CD1c-positive myeloid dendritic cell (primary cell): ENCODE measurements around the gene ATG13.

Source experiments
- DNase-seq: peaks from one replicate; pipeline ENCODE4 v3.0.0-alpha.2; 2016; ENCODE audit errors: extremely low spot score

The ATG13 gene

DNA sequence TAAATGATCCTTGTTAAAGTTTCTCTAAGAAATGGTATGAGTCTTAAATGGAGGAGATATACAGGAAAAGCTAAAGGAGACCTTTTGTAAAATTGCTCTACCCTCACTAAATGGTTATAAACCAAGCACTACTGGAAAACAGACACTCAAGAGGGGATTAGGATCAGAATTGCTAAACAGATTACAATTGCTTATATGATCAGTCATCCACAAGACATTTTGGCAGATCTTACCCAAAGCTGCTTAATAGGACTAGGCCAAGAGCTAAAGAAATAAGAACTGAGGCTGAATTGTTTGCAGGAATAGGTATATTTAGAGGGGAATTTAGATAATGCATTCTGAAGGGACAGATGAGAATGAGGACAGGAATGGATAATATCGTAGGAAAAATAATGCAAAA lies 9.8 kb upstream of the ATG13 start:
- no peak for DNase-seq

DNA sequence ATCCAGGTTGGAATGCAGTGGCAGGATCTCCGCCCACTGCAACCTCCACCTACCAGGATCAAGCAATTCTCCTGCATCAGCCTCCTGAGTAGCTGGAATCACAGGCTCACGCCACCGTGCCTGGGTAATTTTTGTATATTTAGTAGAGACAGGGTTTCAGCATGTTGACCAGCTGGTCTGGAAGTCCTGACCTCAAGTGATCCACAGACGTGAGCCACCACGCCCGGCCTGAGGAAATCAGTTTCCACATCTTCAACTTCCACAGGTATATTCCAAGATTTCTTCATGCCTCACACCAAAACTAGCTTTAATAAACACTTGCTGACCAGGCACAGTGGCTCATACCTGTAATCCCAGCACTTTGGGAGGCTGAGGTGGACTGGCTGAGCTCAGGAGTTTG lies 8.0 kb upstream of the ATG13 start:
- no peak for DNase-seq

DNA sequence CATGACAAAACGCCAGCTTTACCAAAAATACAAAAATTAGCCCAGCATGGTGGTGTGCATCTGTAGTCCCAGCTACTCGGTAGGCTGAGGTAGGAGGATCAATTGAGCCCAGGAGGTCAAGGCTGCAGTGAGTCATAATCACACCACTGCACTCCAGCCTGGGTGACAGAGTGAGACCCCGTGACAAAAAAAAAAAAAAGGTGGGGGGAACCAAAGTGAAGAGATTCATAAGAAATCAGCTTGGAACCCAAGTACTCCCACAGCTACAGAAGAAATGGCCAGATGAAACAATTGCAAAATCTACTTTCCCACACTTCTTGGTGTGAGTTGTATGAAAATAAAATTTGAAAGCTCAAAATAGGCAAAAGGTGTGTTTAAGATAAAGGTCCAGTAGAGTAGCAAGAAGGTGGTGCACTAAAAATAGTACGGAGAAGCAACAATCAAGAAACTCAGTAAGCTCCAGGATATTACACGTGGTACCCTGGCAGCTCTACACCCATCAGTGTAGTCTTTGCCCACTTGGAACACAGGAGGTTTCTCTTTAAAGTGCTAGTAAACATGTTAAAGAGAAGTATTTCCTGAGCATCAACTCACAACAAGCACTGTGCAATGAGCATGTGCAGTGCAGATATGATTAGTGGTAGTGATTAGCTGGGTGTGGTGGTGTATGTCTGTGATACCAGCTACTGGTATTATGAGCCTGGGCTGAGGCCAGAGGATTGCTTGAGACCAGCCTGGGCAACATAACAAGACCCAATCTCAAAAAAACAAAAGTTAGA lies 5.6 kb upstream of the ATG13 start:
- DNase-seq = no peak

DNA sequence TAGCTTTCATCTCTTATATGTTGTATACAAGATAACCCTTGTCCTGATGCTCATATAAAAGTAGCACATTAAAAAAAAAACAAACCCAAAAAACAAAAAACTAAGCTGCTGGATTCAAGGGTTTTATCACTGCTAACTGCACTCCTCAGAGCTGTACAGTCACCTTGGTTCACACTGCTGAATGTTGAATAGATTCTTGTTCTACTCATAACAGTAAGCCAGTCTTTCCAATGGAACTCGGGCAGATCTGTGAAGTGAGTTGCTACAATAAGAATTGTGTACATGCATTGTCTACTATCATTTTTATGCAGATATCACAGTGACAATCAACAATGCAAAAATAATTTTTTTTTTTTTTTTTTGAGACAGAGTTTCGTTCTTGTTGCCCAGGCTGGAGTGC lies 5.0 kb upstream of the ATG13 start:
- no peak for DNase-seq

DNA sequence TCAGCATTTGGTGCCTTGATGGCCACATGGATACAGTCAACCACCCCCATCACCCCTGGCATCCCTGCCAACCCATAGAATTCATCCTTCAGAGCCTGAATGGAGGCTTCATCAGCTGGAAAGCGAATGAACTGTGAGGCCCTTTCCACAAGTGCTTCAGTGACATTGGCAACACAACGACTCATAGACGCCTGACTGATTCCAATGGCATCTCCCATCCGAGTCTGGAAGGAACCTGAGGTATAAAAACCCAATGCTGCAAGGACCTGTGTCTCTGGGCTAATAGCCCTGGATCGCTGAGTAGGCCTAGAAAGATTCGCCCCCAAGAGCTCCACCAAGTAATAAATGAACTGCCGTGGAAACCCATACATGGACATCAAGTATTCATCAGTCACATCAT lies 1.6 kb upstream of the ATG13 start:
- DNase-seq = no peak

DNA sequence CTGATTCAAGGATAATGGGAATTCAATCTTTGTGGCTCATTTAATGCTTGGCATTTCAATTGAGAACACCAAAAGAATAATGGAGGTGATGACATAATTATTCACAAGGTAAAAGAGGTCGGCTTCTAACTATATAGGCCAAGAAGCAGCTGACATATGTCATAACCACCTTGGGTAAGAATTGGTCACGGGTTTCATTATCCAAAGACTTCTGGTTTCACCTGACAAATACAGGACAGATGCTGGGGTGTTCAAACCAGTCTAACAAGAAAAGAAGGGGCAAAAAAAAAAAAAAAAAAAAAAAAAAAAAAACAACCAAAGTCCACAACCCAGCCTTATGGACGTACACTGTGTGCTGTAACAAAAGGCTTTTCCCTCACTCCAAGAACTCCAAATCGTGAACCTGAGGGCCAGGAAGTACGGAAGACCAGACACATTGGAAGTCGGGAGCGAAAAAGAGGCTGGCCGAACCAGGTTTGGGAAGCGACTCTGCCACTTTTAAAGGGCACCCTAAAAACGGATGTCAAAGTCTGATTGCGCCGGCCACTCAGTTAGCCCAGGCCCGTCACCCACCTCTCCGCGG lies 711 bp upstream of the ATG13 start:
- DNase-seq = peak; percentile 38

DNA sequence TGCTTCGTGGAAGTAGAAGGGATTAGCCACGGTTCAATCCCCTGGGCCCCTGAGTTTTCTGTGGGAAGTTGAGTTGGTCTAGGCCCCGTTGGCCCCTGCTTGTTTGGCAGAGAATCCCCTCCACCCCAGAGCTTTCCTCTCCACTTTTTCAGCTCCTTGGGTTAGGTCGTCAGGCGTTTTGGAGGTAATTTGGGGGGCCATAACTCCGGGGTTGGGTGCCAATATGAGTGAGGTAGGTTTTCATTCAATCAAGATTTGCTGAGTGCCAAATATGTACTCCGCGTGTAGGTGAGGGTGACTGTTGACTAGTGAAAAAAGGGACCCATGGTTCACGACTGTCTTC lies 590 bp downstream of the ATG13 start:
- DNase-seq = no peak

DNA sequence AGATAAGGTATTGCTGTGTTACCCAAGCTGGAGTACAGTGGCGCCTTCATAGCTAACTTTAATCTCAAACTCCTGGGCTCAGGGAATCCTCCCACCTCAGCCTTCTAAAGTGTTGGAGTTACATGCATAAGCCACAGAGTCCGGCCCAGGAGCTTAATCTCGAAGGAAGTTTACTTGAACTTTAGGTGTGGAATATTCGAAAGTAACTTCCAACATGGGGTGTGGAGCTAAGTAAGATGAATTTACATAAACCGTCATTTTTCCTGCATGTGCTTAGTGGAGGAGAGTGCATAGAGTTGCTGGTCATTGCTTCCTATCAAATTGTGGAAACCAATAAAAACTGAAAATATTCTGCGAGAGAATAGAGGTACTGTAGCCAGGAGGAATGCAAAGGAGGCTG lies 1.5 kb downstream of the ATG13 start:
- no peak for DNase-seq

DNA sequence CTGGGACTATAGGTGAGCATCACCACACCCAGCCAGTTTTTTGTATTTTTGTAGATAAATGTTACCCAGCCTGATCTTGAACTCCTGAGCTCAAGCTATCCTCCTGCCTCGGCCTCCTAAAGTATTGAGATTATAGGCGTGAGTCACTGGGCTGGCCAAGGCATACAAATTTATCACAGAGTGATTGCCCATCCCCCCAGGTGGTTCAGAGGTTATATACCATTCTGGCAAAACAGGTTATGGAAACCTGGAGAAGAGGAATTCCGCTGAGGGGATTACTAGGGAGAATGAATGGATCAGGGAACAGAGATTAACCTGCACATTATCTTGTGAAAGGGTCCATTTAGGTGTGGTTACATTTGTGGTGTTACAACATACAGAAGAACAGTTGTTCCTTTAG lies 8.1 kb downstream of the ATG13 start:
- DNase-seq = no peak

DNA sequence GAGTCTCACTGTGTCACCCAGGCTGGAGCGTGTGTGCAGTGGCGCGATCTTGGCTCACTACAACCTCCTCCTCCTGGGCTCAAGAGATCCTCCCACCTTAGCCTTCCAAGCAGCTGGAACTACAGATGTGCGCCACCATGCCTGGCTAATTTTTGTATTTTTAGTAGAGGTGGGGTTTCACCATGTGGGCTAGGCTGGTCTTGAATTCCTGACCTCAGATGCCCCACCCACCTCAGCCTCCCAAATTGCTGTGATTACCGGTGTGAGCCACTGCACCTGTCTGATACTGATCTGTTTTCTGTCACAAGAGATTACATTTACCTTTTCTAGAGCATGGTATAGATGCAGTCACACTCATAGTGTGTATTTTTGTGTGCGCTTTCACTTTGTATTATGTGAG lies 11.6 kb downstream of the ATG13 start:
- DNase-seq = no peak

DNA sequence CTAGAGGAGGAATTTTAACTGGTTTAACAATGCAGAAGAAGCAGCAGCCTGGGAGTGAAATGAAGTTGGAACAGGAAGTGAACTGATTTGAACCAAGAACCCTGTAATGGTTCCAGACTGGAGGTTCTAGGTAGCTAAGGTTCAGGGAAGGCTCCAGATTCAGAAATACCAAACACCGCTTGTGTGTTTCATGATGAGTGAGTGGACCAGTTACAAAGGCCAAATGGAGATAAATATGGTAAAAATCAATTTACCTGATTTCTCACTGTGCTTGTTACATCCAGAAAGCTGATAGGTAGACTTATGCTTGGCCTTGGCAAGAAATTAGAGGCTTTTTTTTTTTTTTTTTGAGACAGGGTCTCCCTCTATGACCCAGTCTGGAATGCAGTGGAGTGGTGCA lies 12.9 kb downstream of the ATG13 start:
- no peak for DNase-seq

DNA sequence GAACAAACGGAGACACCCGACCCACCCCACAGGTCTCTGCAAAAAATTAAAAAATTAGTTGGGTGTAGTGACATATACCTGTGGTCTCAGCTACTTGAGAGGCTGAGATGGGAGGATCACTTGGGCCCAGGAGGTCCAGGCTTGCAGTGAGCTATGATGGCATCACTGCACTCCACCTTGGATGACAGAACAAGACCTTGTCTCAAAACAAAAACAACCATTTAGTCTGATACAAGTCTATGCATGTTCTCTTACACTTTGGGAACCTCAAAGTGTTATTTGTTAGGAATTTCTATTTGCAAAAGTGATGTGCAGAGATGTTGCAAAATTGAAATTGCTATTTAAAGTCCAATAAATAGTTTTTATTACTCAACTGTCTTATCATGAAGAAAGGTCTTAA lies 14.3 kb downstream of the ATG13 start:
- DNase-seq = no peak

DNA sequence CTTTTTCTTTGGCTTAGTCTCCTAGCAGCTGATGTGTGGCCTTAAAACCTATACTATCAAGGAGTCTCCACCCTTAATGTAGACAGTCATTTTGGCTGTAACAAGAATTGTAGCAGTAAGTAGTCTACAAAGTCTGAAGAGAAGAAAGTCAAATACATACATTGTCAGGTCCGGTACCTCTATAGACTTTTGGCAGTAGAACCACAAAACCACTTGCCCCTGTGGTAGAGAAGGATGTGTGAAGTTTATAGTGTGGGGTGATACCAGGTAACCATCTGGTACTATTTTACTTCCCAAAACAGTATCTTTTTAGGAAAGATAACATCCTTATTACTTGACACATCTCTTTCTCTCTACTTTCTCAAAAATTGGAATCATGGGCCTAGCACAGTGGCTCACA lies 15.1 kb downstream of the ATG13 start:
- DNase-seq = no peak

DNA sequence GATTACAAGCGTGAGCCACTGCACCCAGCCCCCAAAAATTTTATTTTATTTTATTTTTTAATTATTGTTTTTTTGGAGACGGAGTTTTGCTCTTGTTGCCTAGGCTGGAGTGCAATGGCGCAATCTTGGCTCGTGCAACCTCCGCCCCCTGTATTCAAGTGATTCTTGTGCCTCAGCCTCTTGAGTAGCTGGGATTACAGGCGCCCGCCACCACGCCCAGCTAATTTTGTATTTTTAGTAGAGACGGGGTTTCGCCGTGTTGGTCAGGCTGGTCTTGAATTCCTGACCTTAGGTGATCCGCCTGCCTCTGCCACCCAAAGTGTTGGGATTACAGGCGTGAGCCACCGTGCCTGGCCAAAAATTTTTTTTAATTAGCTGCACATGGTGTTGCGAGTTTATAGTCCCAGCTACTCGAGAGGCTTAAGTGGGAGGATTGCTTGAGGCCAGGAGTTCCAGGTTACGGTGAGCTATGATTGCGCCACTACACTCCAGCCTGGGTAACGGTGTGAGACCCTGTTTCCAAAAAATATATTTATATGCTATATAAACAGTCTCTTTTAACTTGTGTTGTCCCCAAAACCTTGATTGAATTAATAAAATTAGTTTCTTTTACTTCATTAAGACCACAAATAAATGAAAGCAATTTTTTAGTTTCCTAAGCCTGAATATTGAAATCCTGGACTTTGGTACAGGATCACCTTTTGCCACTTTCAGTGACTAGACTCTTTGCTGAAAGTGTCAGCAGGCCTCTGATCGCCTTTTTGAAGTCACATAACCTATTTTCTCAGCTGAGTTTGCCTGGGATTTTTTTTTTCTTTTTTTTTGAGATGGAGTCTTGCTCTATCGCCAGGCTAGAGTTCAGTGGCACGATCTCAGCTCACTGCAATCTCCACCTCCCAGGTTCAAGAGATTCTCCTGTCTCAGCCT lies 16.2 kb downstream of the ATG13 start:
- no peak for DNase-seq

DNA sequence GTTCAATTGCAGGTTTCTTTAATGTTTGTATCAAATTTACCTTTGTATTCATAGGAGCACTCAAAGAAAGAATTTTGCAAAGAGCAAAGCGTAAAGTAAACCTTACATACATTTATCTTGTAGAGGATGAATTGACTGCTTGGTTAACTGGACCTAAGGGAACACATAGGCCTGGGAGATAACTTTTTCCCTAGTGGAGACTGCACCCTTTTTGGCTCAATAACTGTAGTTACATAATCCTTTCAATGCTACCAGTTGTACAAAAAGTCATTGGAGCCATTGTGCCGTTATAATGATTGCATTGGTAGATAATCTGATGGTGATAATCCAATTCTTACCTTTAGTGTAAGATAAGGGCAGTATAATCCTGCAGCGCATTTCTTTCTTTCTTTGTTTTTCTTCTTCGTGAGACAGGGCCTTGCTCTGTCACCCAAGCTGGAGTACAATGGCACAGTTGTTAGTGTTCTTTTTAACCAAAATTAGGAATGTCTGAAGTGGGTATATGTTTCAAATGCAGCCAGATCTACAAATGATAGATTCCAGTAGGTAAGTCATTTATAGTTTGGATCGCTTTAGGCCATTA lies 18.3 kb downstream of the ATG13 start:
- DNase-seq = no peak

DNA sequence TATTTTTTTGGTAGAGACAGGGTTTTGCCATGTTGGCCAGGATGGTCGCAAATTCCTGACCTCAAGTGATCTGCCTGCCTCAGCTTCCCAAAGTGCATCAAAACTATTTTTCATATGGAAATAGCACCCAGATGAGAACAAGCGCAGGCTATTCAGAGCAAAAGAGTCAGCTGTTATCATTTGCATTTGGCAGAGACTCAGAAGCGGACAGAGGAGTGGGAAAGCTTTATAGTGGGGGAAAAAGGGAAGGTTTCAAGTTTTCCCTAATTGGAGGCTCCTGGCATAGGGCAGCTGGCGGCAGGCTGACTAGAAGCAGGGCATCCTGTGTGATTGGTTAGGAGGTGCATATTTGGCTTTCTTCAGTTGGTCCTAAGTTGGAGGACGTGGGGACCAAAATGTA lies 20.2 kb downstream of the ATG13 start:
- no peak for DNase-seq

DNA sequence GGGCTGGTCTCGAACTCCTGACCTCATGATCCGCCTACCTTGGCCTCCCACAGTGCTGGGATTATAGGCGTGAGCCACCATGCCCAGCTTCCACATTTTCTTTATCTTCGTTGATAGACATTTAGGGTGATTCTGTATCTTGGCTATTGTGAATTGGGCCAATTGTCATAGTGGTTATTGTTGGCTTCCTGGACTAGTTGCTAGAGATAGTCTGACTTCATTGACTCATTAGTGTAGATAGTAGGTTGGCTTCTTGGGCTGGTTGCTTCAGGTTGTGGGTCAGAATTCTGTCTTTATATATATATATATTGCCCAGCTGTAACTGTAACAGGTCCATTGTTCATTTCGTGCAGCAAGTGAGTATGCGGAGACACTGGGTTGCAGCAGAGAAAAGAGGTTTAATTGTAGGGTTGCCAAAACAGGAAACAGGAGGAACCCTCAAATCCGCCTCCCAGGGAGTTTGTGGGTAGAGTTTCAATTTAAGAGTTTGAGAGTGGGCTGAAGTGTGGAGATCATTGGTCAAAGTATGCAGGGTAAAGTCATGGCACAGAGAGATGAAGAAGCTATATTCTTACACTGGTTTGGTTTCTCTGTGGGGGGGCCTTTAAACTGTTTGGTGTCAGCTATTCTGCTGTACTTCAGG lies 22.0 kb downstream of the ATG13 start:
- peak; percentile 17 for DNase-seq

DNA sequence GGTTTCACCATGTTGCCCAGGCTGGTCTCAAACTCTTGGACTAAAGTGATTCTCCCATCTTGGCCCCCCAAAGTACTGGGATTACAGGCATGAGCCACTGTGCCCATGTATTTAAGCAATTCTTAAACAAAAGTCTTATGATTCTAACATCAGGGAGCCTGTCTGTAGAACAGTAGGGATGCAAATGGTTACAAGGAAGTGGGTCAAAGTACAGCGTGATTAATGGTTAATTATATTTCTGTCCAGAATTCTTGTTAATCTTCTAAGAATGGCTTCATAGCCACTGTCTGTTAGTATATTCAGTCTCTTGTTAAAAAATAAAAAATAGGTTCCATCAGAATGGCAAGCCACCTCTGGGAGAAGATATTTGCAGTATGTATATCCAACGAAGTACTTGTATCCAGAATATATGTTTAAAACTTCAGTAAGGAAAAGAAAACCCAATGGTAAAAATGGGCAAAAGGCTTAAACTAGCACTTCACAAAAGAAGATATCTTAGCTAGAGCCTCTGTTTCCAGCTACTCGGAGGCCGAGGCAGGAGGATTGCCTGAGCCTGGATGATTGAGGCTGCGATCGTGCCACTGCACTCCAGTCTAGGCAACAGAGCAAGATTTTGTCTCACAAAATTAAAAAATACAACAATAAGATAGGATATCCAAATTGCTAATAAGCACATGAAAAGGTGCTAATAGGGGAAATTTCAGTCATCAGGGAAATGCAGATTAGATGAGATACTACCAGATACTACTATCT lies 22.9 kb downstream of the ATG13 start:
- DNase-seq = no peak

DNA sequence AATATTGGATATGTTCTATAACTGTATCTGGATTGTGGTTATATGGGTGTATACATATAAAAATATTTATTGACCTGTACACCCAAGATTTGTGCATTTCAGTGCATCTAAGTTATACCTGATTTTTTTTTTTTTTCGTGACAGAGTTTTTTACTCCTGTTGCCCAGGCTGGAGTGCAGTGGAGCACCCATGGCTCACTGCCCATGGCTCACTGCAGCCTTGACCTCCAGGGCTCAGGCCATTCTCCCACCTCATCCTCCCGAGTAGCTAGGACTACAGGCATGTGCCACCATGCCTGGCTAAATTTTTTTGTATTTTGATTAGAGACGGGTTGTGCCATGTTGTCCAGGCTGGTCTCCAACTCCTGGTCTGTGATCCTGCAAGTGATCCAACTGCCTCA lies 24.3 kb downstream of the ATG13 start:
- no peak for DNase-seq

DNA sequence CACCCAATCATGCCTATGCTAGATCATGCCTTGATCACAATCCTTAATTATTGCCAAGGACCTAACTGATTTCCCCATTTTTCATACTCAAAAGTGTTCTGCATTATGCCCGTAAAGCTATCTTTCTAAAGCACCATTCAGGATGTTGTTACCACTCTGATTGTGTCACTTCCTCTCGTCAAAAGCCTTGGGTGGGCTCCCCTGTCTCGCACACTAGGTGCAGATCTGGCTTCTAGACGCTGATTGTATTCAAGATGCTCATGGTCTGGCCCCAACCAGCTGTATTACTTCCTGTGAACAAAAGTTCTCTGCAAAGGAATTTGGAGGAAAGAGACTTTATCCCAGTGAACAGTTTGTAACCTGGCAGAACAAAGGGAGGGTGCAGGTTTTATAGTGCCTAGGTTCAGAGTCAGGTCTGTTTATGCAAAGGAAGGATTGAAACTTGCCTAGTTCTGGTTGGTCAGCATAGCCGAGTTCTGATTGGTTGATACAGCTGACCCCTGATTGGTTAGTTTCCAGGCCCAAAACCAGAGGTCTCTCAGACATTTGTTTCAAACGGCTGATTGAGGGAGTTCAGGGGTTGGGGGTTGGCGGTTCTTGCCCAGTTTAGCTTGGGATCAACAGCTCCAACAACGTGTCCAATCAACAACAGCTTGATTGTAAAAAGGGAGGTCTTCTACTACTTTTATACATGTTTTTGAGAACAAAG lies 25.4 kb downstream of the ATG13 start:
- no peak for DNase-seq

DNA sequence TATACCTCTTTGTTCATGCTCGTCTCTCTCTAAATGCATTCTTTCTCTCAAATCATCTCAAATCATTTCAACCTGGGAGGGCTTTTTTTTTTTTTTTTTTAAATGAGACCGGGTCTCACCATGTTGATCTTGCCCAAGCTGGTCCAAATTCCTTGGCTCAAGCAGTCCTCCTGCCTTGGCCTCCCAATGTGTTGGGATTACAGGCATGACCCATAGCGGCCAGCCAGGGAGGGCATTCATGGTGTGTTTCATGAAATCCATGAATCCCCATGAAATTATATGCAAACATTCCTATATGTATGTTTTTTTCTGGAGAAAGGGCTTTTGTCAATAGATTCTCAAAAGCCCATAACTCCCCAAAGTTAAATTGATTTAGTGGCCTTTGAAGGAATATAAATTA lies 26.2 kb downstream of the ATG13 start:
- no peak for DNase-seq
